C4-2B (cell line): ENCODE data around the gene CLEC17A.

ENCODE experiments used
- H3K27ac ChIP-seq: fragments of 450-650 bp; 2 replicates; pipeline ENCODE4 v1.5.1; 2017
- CTCF ChIP-seq: fragments of 450-650 bp; conservative IDR thresholded peaks from 2 replicates; pipeline ENCODE4 v1.5.1; 2017; ENCODE audit warnings: mild to moderate bottlenecking
- ZFX ChIP-seq: fragments of 450-650 bp; IDR thresholded peaks from 2 replicates; pipeline ENCODE4 v1.6.1; 2017

CLEC17A gene

GRCh38 chr19:14655726-14656125 lies 72.8 kb downstream of the CLEC17A start:
- TF ChIP-seq ZFX (no peak), CTCF (no peak)
- H3K27ac ChIP-seq: no peak overlapping the region

GRCh38 chr19:14659874-14660489 lies 77.1 kb downstream of the CLEC17A start:
- H3K27ac ChIP-seq: no peak overlapping the region
- no peak for TF ChIP-seq ZFX
- no peak for TF ChIP-seq CTCF

- no peak overlapping the region for H3K27ac ChIP-seq
- TF ChIP-seq CTCF (no peak), ZFX (no peak)
Measured at GRCh38 chr19:14661372-14661924, 78.6 kb downstream of the CLEC17A start.
